Stimulated activated CD4-positive, alpha-beta T cell treated with anti-CD3 and anti-CD28 coated beads, Interleukin-2, amount 100 ng/mL, for 48 hours (primary cell): ENCODE data around the gene POMT1.

Source experiments
- DNase-seq, 2 donors: peaks; one replicate each; pipeline ENCODE4 v3.0.0-alpha.2; 2020

POMT1 gene

GRCh38 chr9:131476777-131477345 is 25.9 kb upstream of the POMT1 start:
- DNase-seq, result no peak

DNA sequence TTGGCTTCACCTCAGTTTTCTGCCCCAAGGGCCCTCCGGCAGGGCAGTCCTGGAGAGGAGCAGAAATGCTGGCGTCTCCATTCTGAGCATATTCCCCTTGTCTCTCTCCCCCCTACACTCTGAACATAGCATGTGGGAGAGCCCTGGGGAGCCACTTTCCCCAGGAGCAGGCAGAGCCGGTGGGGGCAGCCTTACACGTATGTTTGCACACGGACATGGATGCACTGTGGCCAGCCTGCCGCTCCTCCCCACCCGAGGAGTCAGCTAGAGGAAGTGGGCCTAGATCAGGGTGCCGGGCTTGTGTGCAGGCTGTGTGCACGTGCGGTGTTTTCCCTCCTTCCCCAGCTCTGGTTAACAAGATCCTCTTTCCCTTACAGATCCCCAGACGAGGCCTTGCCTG is 25.4 kb upstream of the POMT1 start:
- DNase-seq, result no peak

DNA sequence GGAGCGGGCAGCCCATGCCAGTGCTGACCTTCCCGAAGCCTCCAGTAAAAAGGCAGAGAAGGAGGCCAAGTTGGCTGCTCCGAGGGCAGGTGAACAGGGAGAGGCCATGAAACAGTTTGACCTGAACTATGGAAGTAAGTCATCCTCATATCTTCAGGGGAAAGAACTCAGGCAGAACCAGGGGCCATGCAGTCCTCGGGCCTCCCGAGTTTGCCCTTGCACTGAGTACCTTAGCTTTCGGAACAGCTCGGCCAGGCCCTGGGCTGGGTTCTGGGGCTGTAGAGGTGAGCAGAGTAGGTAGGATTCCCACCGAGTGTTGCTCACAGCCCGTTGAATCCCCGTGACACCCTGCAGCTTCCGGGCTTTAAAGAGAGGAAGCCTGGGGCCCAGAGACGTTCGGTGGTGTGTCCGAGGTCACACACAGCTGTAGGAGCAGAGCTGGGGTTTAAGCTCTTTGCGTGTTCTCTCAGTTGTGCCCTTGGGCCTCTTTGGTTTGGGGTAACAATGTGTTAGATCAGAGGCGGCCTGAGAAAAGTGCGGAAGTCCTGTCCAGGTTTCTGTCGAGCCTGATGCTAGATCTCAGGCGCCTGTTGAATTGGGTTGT is 24.8 kb upstream of the POMT1 start:
- no peak for DNase-seq

GRCh38 chr9:131478421-131478868 is 24.3 kb upstream of the POMT1 start:
- peak; percentile 48 to 57 for DNase-seq

DNA sequence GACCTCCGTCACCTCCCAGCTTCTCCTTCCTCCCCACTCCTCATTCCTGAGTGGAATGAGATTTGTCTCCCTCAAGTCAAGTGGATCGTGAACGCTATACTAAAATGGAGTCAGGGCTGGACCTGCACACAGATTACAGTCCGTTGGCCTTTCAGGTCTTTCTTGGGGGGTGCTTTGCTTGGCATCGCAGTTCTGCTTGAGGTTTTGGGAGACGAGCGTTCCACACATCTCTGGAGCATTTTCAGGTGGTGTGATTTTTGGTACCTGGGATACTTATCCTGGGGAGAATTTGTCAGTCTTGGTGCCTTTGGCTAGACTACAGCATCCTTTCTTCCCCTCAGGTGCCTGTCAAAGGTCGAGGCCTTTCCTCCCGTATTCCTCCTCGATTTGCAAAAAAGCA is 23.8 kb upstream of the POMT1 start:
- DNase-seq, result no peak

GRCh38 chr9:131480258-131480657 is 22.5 kb upstream of the POMT1 start:
- DNase-seq, result no peak

GRCh38 chr9:131481441-131482342 is 21.0 kb upstream of the POMT1 start:
- DNase-seq, result no peak

DNA sequence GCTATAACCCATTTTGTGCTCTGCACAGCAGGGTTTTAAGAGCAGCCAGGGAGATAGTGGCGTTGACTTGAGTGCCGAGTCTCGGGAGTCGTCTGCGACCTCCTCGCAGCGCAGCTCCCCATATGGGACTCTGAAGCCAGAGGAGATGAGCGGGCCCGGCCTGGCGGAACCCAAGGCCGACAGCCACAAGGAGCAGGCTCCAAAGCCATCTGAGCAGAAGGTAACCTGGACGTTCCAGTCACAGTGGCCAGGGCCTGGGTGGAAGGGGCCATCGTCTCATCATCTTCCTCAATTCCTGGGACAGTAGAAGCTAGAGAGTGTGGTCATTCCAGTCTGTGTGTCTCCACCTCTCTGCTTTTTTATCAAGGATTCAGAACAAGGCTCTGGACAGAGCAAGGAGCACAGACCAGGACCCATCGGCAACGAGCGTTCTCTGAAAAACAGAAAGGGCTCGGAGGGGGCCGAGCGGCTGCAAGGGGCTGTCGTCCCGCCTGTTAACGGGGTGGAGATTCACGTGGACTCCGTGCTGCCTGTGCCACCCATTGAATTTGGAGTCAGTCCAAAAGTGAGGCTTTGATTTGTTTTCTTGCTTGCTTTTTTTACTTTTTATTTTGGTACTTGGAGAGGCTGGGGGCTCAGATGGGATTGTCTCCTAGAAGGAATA is 20.2 kb upstream of the POMT1 start:
- no peak for DNase-seq

GRCh38 chr9:131483319-131484050 is 19.2 kb upstream of the POMT1 start:
- DNase-seq, result no peak

DNA sequence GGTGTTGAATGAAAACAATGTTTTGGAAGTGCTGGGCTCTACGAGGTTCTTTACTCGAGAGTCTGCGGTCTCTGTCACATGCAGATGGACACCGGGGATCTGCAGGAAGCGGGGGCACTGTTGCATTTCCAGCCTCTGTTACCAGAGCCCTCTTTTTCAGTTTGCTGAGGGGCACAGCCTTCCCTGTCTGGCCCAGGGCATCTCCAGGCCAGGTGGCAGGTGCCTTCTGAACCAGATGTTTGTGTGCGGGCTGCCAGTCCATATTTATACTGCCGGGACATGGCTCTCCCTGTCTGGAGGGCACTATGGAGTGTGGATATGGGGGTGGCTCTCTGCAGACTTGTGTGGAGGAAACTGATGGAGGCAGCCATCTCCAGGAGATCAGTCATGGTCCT is 18.7 kb upstream of the POMT1 start:
- DNase-seq, result no peak

DNA sequence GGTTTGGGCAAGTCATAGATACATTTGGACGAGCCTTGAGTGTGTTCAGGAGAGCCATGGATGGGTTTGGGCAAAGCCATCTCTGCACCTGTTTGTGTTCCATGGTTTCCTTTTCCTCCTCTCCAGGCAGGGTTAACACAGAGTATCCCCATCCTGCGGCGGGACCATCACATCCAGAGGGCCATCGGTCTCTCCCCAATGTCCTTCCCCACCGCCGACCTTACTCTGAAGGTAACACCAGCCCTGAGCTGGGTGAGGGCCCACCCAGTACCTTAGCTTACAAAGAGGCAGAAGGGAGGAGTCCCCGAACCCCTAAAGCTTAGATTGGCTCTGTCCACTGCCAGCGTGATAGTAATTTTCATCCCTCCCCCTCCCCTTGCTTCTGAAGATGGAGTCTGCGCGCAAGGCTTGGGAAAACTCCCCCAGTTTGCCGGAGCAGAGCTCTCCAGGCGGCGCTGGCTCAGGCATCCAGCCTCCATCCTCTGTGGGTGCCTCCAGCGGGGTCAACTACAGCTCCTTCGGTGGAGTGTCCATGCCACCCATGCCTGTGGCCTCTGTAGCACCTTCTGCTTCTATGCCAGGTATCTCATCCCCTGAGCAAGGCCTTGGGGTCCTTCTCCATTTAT is 18.0 kb upstream of the POMT1 start:
- DNase-seq, result no peak

DNA sequence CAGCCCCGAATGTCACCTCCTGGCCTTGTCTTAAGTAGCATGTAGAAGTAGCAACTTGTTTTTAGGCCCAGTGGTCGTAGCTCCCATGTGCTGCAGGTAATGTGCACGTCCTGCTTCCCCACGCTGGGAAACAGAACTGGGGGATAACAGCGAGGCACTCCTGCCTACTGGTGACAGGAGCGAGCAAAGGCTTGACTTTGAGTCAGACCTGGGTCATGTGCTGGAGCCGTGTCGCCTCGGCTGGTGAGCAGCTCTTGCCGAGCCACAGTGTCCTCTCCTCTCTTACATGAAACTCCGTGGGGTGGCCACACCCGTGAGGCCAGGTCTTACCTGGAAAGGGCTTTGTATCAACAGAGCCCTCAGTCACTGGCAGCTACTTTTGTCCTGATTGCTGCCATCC is 17.5 kb upstream of the POMT1 start:
- no peak for DNase-seq

GRCh38 chr9:131485728-131486422 is 16.8 kb upstream of the POMT1 start:
- DNase-seq, result no peak

- no peak for DNase-seq
Measured at GRCh38 chr9:131487001-131487400, 15.7 kb upstream of the POMT1 start.

- no peak for DNase-seq
Measured at GRCh38 chr9:131487621-131488031, 15.1 kb upstream of the POMT1 start.

- DNase-seq, result no peak
Measured at GRCh38 chr9:131490514-131490913, 12.2 kb upstream of the POMT1 start.

- DNase-seq, result no peak
Measured at GRCh38 chr9:131491001-131491710, 11.6 kb upstream of the POMT1 start.

DNA sequence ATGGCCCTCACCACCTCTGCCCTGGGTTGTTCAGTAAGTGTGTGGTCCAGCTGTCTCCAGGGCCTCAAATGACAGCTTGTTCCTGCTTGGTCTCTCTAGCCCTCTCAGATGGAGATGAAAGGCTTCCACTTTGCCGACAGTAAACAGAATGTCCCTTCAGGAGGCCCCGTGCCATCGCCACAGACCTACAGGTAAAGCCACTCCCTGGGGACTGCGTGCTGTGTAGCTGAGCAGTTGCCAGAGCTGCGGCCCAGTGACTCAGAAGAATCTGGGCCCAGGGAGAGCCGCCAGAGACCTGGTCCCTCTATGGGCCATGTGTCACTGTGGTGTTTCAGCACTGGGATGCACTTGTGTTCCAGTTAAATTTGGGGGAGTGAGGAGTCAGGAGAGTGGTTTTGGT is 10.6 kb upstream of the POMT1 start:
- no peak for DNase-seq

DNA sequence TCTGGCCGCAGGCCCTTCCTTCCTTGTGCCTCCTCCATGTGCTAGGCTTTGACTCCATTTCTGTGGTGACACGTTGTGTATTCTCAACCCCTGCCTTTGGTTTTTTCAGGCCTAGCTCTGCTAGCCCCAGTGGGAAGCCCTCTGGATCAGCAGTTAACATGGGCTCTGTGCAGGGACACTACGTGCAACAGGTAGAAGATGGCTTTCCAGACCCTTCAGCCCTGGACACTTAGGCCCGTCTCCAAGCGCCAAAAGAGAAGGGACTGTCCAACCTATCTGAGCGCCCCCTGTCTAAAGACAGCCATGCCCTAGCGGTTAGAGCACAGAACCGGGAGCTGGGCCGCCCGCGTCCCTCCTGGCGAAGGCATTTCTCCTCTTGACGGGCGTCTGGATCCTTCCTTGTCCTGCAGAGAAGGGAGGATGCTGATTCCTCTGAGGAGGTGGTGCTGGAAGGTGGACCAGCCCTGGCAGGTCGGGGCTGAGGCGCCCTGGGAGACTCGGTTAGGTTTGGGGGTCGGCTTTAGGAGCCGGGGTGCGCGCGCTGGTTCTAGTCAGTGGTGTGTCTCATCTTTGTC is 8.3 kb upstream of the POMT1 start:
- DNase-seq, result no peak

DNA sequence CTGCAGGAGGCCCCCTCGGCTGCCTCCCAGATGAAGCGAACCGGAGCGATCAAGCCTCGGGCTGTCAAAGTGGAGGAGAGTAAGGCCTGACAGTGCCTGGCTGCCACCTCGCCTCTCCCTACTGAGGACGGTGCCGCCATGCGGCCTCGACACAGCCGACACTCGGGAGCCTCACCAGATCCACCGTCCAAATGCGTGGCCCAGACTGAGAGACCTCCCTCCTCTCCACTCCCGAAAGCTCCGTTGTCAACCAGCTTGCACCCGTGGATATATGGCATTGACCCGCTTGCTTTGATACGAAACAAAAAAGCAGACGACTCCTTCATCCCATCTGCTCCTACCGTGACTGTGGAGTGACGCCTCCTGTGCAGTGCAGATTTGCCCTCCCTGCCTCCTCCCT is 6.9 kb upstream of the POMT1 start:
- no peak for DNase-seq
